ENCODE results near the gene ESPNL.

- TF ChIP-seq CTCF (IDR thresholded peaks at IDR 0.05) (no peak), POLR2A (IDR thresholded peaks at IDR 0.05) (no peak)
Measured at GRCh38 chr2:238174291-238174690, 74.2 kb downstream of the ESPNL start.
